SU-DHL-6 (cell line): Measurements from ENCODE around the gene PRDM7.
"Not testable (repeated sequence)": the region's sequence is repeated elsewhere in the genome, so short reads cannot be mapped to it uniquely, and the experiment has no call there.

Experiments used
- CTCF ChIP-seq: fragments of 200-600 bp; sonication (generic); IDR thresholded peaks from one replicate; pipeline ENCODE4 v1.5.1; 2017; ENCODE audit warnings: antibody characterized with exemption, mild to moderate bottlenecking, low read length, moderate library complexity; ENCODE audit not compliant: insufficient read depth, poor library complexity, severe bottlenecking
- EZH2phosphoT487 ChIP-seq: fragments of 200-600 bp; sonication (generic), shearing (Covaris generic); conservative IDR thresholded peaks from 2 replicates; pipeline ENCODE4 v1.6.1; 2018; ENCODE audit warnings: mild to moderate bottlenecking, antibody characterized with exemption, low read length, moderate library complexity, mixed read lengths

- not testable (repeated sequence) for TF ChIP-seq CTCF, EZH2phosphoT487
Observed at GRCh38 chr16:90121846-90122245, 44.7 kb upstream of the PRDM7 start.
